ENCODE results near the gene WDR70.
A peak's percentile ranks its signal among the peaks of the same experiment; 100 is the strongest.
"Not testable (repeated sequence)": the region's sequence is repeated elsewhere in the genome, so short reads cannot be mapped to it uniquely, and the experiment has no call there.

The WDR70 gene

GRCh38 chr5:37654566-37654965 is 275.4 kb downstream of the WDR70 start:
- DNase-seq = not testable (repeated sequence)

DNA sequence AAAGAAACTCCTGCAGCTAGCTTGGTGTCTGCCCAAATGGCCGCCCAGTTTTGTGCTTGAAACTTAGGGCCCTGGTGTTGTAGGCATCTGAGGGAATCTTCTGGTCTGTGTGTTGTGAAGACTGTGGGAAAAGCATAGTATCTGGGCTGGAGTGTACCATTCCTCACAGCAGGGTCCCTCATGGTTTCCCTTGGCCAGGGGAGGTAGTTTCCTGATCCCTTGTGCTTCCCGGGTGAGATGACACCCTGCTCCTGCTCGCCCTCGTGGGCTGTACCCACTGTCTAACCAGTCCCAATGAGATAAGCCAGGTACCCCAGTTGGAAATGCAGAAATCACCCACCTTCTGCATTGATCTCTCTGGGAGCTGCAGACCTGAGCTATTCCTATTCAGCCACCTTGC is 277.9 kb downstream of the WDR70 start:
- DNase-seq = no peak

GRCh38 chr5:37658440-37658839 is 279.3 kb downstream of the WDR70 start:
- no peak for DNase-seq

GRCh38 chr5:37660319-37660718 is 281.2 kb downstream of the WDR70 start:
- DNase-seq = no peak

- no peak for DNase-seq
Measured at GRCh38 chr5:37661227-37661920, 282.3 kb downstream of the WDR70 start.

- no peak for DNase-seq
Measured at GRCh38 chr5:37661951-37662350, 282.8 kb downstream of the WDR70 start.

DNA sequence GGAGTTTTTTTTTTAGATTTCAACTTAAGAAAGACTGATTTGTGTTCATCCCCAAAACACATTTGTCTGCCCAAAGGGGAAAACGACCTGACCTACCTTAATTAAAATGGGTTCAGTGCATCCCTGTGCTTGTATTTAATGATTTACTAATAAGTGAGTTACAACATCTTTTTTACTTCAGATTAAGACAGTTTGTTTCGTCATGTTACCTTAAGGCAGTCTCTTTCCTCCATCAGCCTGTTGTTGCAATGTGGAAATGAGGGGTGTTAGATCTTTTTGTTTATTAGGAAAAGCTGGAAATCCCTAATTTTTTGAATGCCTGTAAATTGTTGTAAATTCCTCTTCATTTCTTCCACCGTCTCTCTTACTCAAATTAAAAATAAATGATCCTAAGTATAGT is 283.2 kb downstream of the WDR70 start:
- no peak for DNase-seq

DNA sequence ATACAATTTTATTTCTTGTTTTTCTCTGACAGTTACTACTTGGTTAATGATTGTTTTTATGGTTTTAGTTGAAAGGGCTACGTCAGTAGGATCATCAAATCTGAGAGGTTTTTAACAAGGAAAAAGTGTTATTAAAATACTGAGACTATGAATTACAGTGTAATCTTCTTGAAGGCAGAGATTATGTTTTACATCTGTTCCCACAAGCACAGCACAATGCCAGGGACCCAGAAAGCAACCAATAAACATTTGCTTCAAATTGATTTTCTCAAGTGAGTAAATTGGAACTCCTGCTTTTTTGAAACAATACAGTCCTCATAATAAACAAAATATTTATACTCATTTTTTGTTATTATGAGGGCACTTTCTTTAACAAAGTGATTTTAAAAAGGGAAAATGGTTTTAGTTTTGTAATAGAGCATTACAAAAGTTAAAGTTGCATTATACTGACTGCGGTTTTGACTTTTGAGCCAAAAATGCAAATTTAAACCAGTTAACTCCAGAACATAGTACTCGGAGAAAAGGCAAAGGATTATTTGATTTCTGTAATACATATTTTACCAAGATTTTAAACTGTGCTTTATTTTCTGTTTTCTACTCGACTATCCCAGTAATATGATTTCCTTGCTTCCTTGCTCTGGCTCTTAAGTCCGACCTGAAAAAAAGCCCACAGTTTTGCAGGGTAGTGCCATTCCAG is 283.8 kb downstream of the WDR70 start:
- DNase-seq = no peak

DNA sequence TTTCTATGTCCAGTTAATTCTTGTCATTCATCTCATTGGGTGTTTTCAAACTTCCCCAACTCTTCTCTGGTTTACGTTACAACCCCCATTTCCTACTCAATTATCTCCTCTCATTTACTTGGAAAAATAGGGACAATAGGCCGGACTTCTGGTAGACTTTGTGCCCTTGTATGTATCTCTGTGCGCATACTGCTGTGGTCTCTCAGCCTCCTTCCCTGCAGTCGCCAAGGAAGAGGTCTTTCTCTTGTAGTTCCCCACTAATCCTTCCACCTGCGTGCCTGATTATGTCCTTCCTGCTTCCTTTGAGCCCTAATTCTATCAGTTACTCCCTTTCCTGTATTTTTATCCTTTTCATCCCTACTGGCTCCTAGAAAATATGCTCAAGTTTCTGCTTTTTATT is 284.4 kb downstream of the WDR70 start:
- no peak for DNase-seq

DNA sequence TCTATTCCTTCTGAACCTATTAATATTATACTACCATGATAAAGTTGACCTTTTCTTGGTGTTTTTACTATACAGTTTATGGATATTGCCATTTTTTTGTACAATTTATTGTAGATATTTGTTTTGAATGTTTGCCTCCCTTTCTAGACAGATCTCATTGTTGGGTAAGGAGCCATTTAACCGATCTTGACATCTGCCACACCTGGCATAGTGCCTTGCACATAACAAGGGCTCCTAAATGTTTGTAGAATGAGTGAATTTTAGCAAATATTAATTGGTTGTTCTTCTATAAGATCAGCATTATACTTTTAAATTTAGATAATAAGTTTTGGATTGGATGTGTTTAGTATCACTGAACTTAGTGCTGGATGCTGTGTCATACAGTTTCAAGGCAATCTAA is 285.4 kb downstream of the WDR70 start:
- no peak for DNase-seq

DNA sequence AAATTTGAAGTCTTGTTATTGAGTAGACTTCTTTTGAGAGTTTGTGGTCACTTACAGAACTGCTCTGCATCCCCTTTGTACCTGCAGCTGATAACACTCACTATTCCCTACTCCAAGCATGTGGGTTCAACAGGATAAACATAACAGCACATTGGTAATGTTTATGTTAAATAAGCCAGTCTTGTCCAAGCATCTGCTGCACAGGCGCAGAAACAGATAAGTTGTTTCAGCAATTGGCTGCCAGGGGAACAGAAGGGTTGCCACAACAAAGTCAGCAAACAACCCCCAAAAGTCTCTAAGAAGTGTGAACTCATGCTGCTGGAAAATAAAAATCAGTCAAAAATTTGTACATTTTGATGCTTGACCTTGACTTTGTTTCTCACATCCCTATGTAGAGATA is 286.2 kb downstream of the WDR70 start:
- peak; percentile 70 for DNase-seq

DNA sequence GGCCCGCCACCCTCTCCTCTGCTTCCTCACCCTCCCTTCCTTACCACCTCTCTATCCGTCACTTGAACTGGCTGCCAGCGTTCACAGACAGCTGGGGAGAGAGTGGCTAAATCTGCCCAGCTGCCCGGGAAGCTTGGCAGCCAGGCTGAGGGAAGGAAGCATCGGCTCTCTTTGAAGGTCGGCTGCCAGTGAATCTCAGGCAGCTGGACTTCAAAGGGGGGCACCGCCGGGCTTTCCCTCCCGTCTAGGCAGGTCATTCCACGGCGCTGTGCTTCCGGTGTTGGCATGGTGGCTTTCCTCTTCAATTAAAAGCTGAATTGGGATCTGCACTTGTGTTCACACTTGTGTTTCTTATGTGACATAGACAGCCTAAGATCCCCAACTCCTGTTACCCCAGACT is 286.8 kb downstream of the WDR70 start:
- peak; percentile 91 for DNase-seq

GRCh38 chr5:37667430-37667829 is 288.3 kb downstream of the WDR70 start:
- DNase-seq = no peak

DNA sequence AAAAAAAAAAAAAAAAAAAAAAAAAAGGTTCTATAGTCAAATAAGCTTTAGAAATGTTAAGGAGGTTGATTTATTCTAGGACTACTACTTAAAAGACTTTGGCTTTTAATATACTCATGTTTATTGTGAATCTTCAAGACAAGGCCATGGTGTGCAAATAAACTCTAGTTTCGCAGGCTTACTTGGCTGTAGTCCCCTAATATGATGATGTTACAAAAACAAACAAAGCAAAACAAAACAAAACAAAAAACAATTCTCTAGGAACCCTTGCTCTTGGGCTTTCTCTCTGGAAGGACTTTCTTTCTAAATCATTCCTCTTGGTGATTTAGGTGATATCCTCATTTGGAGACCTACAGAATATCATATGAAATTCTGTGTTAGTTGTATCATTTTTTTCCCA is 288.7 kb downstream of the WDR70 start:
- DNase-seq = no peak

- peak; percentile 97 for DNase-seq
Measured at GRCh38 chr5:37668524-37669047, 289.5 kb downstream of the WDR70 start.

GRCh38 chr5:37672118-37672588 is 293.0 kb downstream of the WDR70 start:
- DNase-seq = not testable (repeated sequence)

GRCh38 chr5:37674361-37674760 is 295.2 kb downstream of the WDR70 start:
- not testable (repeated sequence) for DNase-seq

GRCh38 chr5:37679326-37679725 is 300.2 kb downstream of the WDR70 start:
- DNase-seq = not testable (repeated sequence)

GRCh38 chr5:37679903-37680302 is 300.8 kb downstream of the WDR70 start:
- peak; percentile 31 for DNase-seq

GRCh38 chr5:37683072-37683471 is 304.0 kb downstream of the WDR70 start:
- DNase-seq = no peak

DNA sequence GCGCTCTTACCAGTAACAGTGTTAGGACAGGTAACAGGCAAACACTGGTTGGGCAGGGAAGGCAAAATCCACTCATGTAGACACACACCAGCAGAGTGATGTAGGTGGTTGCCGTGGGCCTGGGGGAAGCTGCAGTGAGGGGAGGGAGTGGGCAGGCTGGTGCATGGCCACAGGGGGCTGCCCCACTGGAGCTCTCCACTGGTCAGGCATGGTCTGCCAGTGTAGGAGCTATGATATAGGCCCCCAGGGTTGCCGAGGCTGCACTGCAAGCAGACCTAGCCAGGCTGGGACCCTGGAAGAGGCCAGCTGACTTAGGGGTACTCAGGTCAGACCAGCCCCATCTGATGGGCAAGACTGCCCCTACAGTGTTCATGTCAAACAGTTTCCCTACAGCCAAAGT is 306.1 kb downstream of the WDR70 start:
- no peak for DNase-seq

DNA sequence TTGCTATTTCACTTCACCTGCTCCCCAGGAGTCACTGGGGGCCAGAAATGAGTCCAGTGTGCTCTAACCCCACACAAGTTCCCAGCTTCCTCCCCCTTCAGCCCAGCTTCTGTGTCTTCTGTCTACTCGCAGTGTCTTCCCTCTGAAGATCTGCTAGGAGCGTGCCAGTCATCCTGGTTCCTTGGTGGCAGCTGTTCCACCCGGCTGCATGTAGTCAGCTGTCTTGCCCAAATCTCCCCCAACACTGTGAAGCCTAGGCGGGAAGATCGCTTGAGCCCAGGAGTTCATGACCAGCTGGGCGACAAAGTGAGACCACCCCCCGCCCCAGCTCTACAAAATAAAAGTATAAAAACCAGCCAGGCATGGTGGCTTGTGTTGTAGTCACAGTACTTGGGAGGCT is 306.7 kb downstream of the WDR70 start:
- no peak for DNase-seq

DNA sequence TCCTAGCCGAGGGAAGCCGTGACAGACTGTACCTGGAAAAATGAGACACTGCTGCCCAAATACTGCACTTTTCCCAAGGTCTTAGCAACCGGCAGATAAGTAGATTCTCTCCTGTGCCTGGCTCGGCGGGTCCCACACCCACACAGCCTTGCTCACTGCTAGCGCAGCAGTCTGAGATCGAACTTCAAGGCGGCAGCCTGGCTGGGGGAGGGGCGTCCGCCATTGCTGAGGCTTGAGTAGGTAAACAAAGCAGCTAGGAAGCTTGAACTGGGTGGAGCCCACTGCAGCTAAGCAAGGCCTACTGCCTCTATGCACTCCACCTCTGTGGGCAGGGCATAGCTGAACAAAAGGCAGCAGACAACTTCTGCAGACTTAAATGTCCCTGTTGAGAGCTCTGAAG is 309.8 kb downstream of the WDR70 start:
- not testable (repeated sequence) for DNase-seq

- DNase-seq = not testable (repeated sequence)
Measured at GRCh38 chr5:37694333-37694732, 315.2 kb downstream of the WDR70 start.
